Hepatocyte (in vitro differentiated cells): ENCODE data around the gene MAPKAP1.

Experiments used
- CTCF ChIP-seq: fragments of 200-600 bp; sonication (generic); IDR thresholded peaks from 2 replicates; pipeline ENCODE4 v1.5.1; 2016; ENCODE audit warnings: antibody characterized with exemption, mild to moderate bottlenecking; ENCODE audit not compliant: poor library complexity
- EZH2 ChIP-seq: fragments of 200-600 bp; sonication (generic); IDR thresholded peaks from 2 replicates; pipeline ENCODE4 v1.6.1; 2016; ENCODE audit warnings: antibody characterized with exemption, mild to moderate bottlenecking, borderline replicate concordance
- EZH2phosphoT487 ChIP-seq: fragments of 200-600 bp; sonication (generic); IDR thresholded peaks from one replicate; pipeline ENCODE4 v1.6.1; 2018; ENCODE audit warnings: antibody characterized with exemption, mild to moderate bottlenecking, low read depth, moderate library complexity; ENCODE audit not compliant: unreplicated experiment, severe bottlenecking

GRCh38 chr9:125559894-125560293 lies 147.1 kb downstream of the MAPKAP1 start:
- TF ChIP-seq CTCF = no peak
- no peak for TF ChIP-seq EZH2phosphoT487
- TF ChIP-seq EZH2 = no peak
